Astrocyte (in vitro differentiated cells and primary cell): ENCODE measurements around the gene MARCHF10. TPM values are rescaled to one million over a fixed set of nuclear protein-coding genes. Genes with fewer than 3 reads are reported as not detected.

Source experiments
- DNase-seq: peaks from one replicate; pipeline ENCODE4 v3.0.0-alpha.2; 2010; ENCODE audit warnings: low read depth
- FAIRE-seq: peaks from 2 replicates; lab custom pipeline; 2011; peaks lifted over from hg19 to GRCh38; lab: Jason Lieb, UNC
- H2AFZ ChIP-seq: 2 replicates; pipeline ENCODE4 v1.6.0; 2012; ENCODE audit warnings: low read depth, low read length, inconsistent platforms
- H3K27ac ChIP-seq: 2 replicates; pipeline ENCODE4 v1.5.1; 2011; ENCODE audit warnings: low read depth, low read length, inconsistent platforms
- H3K27me3 ChIP-seq: 2 replicates; pipeline ENCODE4 v1.6.0; 2011; ENCODE audit warnings: low read length, inconsistent platforms; ENCODE audit not compliant: insufficient read depth
- H3K36me3 ChIP-seq: 2 replicates; pipeline ENCODE4 v1.5.1; 2011; ENCODE audit warnings: low read length, inconsistent platforms; ENCODE audit not compliant: insufficient read depth
- H3K4me1 ChIP-seq: 2 replicates; pipeline ENCODE4 v1.5.1; 2011; ENCODE audit warnings: low read length, inconsistent platforms; ENCODE audit not compliant: insufficient read depth
- H3K4me2 ChIP-seq: 2 replicates; pipeline ENCODE4 v1.6.0; 2012; ENCODE audit warnings: low read length, inconsistent platforms
- H3K4me3 ChIP-seq: 2 replicates; pipeline ENCODE4 v1.5.1; 2011; ENCODE audit warnings: low read depth, mild to moderate bottlenecking, low read length, inconsistent platforms; ENCODE audit not compliant: insufficient read depth
- H3K79me2 ChIP-seq: 2 replicates; pipeline ENCODE4 v1.6.0; 2012; ENCODE audit warnings: mild to moderate bottlenecking, low read length, inconsistent platforms; ENCODE audit not compliant: insufficient read depth
- H3K9ac ChIP-seq: 2 replicates; pipeline ENCODE4 v1.6.0; 2012; ENCODE audit warnings: mild to moderate bottlenecking, low read length, inconsistent platforms
- H3K9me3 ChIP-seq: 2 replicates; pipeline ENCODE4 v1.5.1; 2012; ENCODE audit warnings: low read depth, mild to moderate bottlenecking, low read length, inconsistent platforms; ENCODE audit not compliant: insufficient read depth
- H4K20me1 ChIP-seq: 2 replicates; pipeline ENCODE4 v1.6.0; 2012; ENCODE audit warnings: low read length, inconsistent platforms; ENCODE audit not compliant: insufficient read depth
- H3K27ac Mint-ChIP-seq: one replicate; pipeline ENCODE4 v1.8.0; 2021; ENCODE audit warnings: mild to moderate bottlenecking, mixed read lengths; ENCODE audit not compliant: unreplicated experiment
- H3K27me3 Mint-ChIP-seq: one replicate; pipeline ENCODE4 v1.8.0; 2021; ENCODE audit warnings: low read depth, mixed read lengths; ENCODE audit not compliant: unreplicated experiment
- H3K36me3 Mint-ChIP-seq: one replicate; pipeline ENCODE4 v1.8.0; 2021; ENCODE audit warnings: low read depth, mixed read lengths; ENCODE audit not compliant: unreplicated experiment
- H3K4me1 Mint-ChIP-seq: one replicate; pipeline ENCODE4 v1.8.0; 2021; ENCODE audit warnings: low read depth, mixed read lengths; ENCODE audit not compliant: unreplicated experiment
- H3K4me3 Mint-ChIP-seq: one replicate; pipeline ENCODE4 v1.8.0; 2021; ENCODE audit warnings: mild to moderate bottlenecking, moderate library complexity, mixed read lengths; ENCODE audit not compliant: unreplicated experiment
- H3K9me3 Mint-ChIP-seq: one replicate; pipeline ENCODE4 v1.8.0; 2021; ENCODE audit warnings: mild to moderate bottlenecking, mixed read lengths; ENCODE audit not compliant: unreplicated experiment
- EZH2 ChIP-seq: IDR thresholded peaks from 2 replicates; pipeline ENCODE4 v1.6.1; 2012; ENCODE audit warnings: mild to moderate bottlenecking, low read length, inconsistent platforms; ENCODE audit not compliant: insufficient read depth
- total RNA-seq: library from RNA; stranded (reverse); gene quantifications from 2 replicates; pipeline ENCODE4 v1.2.1, GENCODE V29; 2021
- TF ChIP-seq, protein P1 (sequence below): IDR thresholded peaks from 2 replicates; pipeline ENCODE4 v1.5.1; 2011; ENCODE audit warnings: low read depth, mild to moderate bottlenecking, inconsistent platforms, low read length, moderate library complexity; ENCODE audit not compliant: insufficient read depth

Gene MARCHF10
- total RNA-seq, 1 donor from 2014 or later = not detected

- Histone ChIP-seq H3K4me1 (peaks cover 40% of the 10 kb centered on the region), H3K4me2 (peak overlapping the region; percentile 22), H3K4me3 (peak overlapping the region; percentile 26), H2AFZ (peak overlapping the region; percentile 19), H3K9ac (peak overlapping the region; percentile 10), H3K9me3 (no peaks in the 10 kb centered on the region), H3K36me3 (no peaks in the 10 kb centered on the region), H3K27me3 (no peaks in the 10 kb centered on the region), H3K27ac (peak overlapping the region; percentile 92), H3K79me2 (no peaks in the 10 kb centered on the region), H4K20me1 (no peaks in the 10 kb centered on the region)
- Mint-ChIP-seq H3K36me3 (no peaks in the 10 kb centered on the region), H3K4me1 (peaks cover 25% of the 10 kb centered on the region), H3K27me3 (peaks cover 4% of the 10 kb centered on the region), H3K9me3 (peaks cover 7% of the 10 kb centered on the region), H3K4me3 (no peak overlapping the region), H3K27ac (peak overlapping the region; percentile 87)
- TF ChIP-seq, protein P1, sequence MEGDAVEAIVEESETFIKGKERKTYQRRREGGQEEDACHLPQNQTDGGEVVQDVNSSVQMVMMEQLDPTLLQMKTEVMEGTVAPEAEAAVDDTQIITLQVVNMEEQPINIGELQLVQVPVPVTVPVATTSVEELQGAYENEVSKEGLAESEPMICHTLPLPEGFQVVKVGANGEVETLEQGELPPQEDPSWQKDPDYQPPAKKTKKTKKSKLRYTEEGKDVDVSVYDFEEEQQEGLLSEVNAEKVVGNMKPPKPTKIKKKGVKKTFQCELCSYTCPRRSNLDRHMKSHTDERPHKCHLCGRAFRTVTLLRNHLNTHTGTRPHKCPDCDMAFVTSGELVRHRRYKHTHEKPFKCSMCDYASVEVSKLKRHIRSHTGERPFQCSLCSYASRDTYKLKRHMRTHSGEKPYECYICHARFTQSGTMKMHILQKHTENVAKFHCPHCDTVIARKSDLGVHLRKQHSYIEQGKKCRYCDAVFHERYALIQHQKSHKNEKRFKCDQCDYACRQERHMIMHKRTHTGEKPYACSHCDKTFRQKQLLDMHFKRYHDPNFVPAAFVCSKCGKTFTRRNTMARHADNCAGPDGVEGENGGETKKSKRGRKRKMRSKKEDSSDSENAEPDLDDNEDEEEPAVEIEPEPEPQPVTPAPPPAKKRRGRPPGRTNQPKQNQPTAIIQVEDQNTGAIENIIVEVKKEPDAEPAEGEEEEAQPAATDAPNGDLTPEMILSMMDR = no peak
- TF ChIP-seq EZH2 = no peak
- DNase-seq (peak; percentile 78), FAIRE-seq (no peak)
These were observed 27.2 kb downstream of the MARCHF10 start for GRCh38 chr17:62780951-62781350.

GRCh38 chr17:62780269-62780668 lies 27.8 kb downstream of the MARCHF10 start:
- peaks cover 4% of the 10 kb centered on the region for H3K27me3 Mint-ChIP-seq
- Histone ChIP-seq H3K9me3 (no peaks in the 10 kb centered on the region), H3K27me3 (no peaks in the 10 kb centered on the region), H3K9ac (peak overlapping the region; percentile 10), H3K4me2 (no peak overlapping the region), H4K20me1 (no peaks in the 10 kb centered on the region), H2AFZ (peak overlapping the region; percentile 19), H3K79me2 (no peaks in the 10 kb centered on the region), H3K4me3 (no peak overlapping the region), H3K36me3 (no peaks in the 10 kb centered on the region), H3K4me1 (peaks cover 40% of the 10 kb centered on the region), H3K27ac (peak overlapping the region; percentile 92)
- H3K4me1 Mint-ChIP-seq = peaks cover 25% of the 10 kb centered on the region
- FAIRE-seq (no peak), DNase-seq (no peak)
- TF ChIP-seq, protein P1 = no peak
- TF ChIP-seq EZH2 = no peak
- peak overlapping the region; percentile 87 for H3K27ac Mint-ChIP-seq
- H3K36me3 Mint-ChIP-seq = no peaks in the 10 kb centered on the region
- H3K4me3 Mint-ChIP-seq = no peak overlapping the region
- peaks cover 4% of the 10 kb centered on the region for H3K9me3 Mint-ChIP-seq

DNA sequence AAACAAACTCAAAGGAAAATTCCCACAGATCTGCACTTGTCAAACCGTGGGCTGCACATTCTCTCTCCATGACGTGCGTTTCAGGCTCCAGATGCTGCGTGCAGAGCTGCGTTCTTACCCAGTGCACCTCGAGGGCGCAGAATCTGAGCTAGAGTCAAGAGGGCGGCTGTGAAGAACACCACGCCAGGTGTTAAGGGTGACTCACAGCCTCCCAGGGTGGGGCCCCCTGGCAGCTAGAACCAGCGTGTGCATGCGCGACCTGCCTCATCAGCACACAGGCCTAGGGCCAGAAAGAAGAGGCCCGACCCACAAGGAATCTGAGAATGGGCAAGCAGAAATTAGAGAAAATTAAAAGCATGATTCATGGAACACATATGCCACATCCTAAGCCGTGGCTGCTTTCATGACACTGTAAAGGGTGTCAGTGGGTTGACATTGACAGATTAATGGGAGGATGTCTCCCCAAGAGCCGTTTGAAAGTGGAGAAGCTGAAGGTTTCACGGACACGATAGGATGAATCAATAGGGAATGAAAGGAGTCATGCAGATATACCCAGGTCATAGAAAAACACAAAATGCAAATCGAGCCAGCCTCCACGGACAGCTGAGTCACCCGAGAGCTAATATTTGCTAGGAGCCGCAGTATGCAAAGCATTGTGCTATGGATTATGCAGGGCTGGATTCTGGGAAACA lies 29.0 kb downstream of the MARCHF10 start:
- H3K79me2 ChIP-seq = no peaks in the 10 kb centered on the region
- no peak overlapping the region for H3K4me3 Mint-ChIP-seq
- H3K27me3 ChIP-seq = no peaks in the 10 kb centered on the region
- peaks cover 4% of the 10 kb centered on the region for H3K27me3 Mint-ChIP-seq
- H3K4me3 ChIP-seq = peak overlapping the region; percentile 0
- no peaks in the 10 kb centered on the region for H3K36me3 Mint-ChIP-seq
- peaks cover 2% of the 10 kb centered on the region for H3K9me3 Mint-ChIP-seq
- H3K9me3 ChIP-seq = no peaks in the 10 kb centered on the region
- peak; percentile 99 for DNase-seq
- no peak for TF ChIP-seq EZH2
- TF ChIP-seq, protein P1 = no peak
- H3K4me1 Mint-ChIP-seq = peaks cover 25% of the 10 kb centered on the region
- H4K20me1 ChIP-seq = no peaks in the 10 kb centered on the region
- H3K27ac Mint-ChIP-seq = peak overlapping the region; percentile 75
- H3K4me1 ChIP-seq = peaks cover 40% of the 10 kb centered on the region
- H3K36me3 ChIP-seq = no peaks in the 10 kb centered on the region
- FAIRE-seq = no peak
- H3K27ac ChIP-seq = peak overlapping the region; percentile 92
- H3K4me2 ChIP-seq = peak overlapping the region; percentile 72
- H2AFZ ChIP-seq = peak overlapping the region; percentile 3
- H3K9ac ChIP-seq = peak overlapping the region; percentile 80
